Adipocyte (in vitro differentiated cells): ENCODE results near the gene WHRN.

ENCODE experiments used
- DNase-seq: peaks from one replicate; pipeline ENCODE4 v3.0.0-alpha.2; 2015; ENCODE audit warnings: low read depth
- H3K27me3 ChIP-seq: replicated peaks from 2 replicates; pipeline ENCODE4 v1.7.0; 2013; ENCODE audit warnings: mild to moderate bottlenecking, low read length, moderate library complexity; ENCODE audit not compliant: control insufficient read depth, insufficient read depth
- H3K36me3 ChIP-seq: 2 replicates; pipeline ENCODE4 v1.7.0; 2013; ENCODE audit warnings: low read length, mild to moderate bottlenecking, moderate library complexity; ENCODE audit not compliant: control insufficient read depth, insufficient read depth, severe bottlenecking
- H3K4me1 ChIP-seq: 2 replicates; pipeline ENCODE4 v1.7.0; 2013; ENCODE audit warnings: mild to moderate bottlenecking, low read length, moderate library complexity; ENCODE audit not compliant: control insufficient read depth, insufficient read depth
- H3K4me3 ChIP-seq: 2 replicates; pipeline ENCODE4 v1.7.0; 2013; ENCODE audit warnings: mild to moderate bottlenecking, low read length, moderate library complexity
- H3K9ac ChIP-seq: 2 replicates; pipeline ENCODE4 v1.7.0; 2013; ENCODE audit warnings: mild to moderate bottlenecking, low read length, moderate library complexity
- H3K9me3 ChIP-seq: 2 replicates; pipeline ENCODE4 v1.7.0; 2013; ENCODE audit warnings: mild to moderate bottlenecking, low read length, moderate library complexity; ENCODE audit not compliant: control insufficient read depth

The WHRN gene

DNA sequence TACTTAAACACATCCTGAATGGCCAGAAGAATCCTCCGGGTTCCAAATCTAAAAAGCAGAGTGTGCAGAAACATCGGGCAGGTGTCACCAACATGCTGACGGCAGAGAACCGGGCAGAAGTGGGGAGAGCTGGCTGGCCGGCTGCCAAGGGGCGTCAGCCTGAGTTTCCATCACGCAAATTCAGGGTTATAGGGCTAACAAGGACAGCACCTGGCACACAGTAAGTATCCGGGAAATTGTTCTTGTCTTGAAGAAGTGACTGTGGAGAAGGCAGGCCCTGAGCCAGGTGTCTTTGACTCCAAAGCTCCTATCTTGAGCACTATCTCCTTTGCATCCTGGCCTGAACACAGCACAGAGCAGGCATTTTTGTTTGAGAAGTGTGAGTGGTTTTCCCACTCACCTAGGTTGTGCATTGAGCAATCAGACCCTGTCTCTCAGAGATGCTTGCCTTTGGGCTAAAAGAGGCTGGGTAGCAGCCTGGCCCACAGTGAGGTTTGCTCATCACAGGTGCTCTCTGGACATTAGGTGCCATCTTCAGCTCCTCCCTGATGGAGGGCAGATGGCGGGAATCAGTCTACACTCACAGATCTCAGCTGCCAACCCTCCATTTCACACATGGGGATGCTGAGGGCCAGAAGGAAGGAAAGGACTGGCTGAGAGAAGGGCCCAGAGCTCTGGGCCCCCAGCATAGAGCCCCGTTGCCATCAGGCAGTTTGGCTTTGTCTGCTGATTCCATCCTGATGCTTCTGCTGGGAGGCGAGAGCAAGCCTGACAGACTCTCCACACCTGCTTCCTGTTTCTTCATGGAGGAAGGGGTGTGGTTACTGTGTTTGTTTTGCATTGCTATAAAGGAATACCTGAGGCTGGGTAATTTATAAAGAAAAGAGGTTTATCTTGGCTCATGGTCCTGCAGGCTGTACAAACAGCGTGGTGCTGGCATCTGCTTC lies 52.8 kb downstream of the WHRN start:
- no peaks in the 10 kb centered on the region for H3K36me3 ChIP-seq

DNA sequence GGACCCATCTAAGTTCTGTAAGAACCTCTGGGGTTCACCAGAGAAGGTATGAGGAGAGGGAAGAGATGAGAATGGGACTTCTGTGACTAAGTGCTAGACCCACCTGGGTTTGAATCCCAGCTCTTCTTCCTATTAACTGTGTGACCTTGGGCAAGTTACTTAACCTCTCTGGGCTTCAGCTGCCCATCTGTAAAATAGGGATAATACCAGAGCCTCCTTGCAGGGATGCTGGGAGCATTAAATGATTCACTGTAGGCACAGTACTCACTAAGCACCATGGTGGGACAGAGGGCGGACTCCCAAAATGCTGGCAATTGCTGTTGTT lies 53.6 kb downstream of the WHRN start:
- no peak for DNase-seq
- Histone ChIP-seq H3K9me3 (peaks cover 6% of the 10 kb centered on the region), H3K4me1 (peaks cover 2% of the 10 kb centered on the region), H3K9ac (no peak overlapping the region), H3K27me3 (no peaks in the 10 kb centered on the region), H3K36me3 (no peaks in the 10 kb centered on the region), H3K4me3 (no peak overlapping the region)

More for the DNA sequence above, 52.8 kb downstream of the WHRN start:
- Histone ChIP-seq H3K4me3 (no peak overlapping the region), H3K9me3 (peaks cover 6% of the 10 kb centered on the region), H3K27me3 (no peaks in the 10 kb centered on the region), H3K4me1 (no peaks in the 10 kb centered on the region), H3K9ac (no peak overlapping the region)
- DNase-seq = no peak

DNA sequence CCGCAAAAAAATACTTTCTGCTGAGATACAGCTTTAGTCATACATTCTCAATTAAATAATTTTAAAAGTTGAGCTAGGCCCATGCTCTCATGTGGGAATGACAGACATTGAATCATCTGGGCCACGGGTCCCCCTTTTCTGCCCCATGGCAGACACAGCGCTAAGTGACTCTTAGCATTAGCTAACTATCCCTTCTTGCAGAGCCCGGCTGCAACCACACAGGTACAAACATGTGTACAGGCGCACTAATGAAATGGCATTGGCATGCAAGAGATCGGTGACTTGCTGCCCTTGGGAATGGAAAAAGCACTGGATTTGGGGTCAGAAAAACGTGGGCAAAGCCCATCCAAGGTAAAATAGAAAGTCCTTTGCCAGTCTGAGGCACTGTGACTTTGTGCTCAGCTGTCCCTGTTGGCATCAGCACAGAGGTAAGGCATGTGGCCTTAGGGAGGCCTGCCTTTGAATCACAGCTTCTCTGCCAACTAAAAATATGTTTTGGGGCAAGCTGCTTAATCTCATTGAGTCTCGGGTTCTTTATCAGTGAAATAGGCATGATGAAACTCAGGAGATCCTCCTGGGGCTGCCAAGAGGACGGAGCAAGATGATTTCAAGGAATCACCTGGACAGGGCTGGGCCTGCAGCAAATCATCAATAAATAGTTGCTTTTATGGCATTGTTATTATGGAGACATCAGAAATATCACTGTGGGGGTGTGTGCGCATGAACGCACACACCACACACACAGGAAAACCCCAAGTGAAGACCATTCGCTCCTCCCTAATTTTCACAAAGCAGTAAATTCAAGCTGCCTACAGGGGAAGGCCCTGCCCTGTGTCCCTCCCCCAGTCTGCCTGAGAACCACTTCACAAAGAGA lies 54.2 kb downstream of the WHRN start:
- Histone ChIP-seq H3K27me3 (no peaks in the 10 kb centered on the region), H3K4me3 (no peak overlapping the region), H3K9ac (no peak overlapping the region), H3K36me3 (no peaks in the 10 kb centered on the region), H3K4me1 (peaks cover 8% of the 10 kb centered on the region), H3K9me3 (peaks cover 6% of the 10 kb centered on the region)
- DNase-seq = no peak

DNA sequence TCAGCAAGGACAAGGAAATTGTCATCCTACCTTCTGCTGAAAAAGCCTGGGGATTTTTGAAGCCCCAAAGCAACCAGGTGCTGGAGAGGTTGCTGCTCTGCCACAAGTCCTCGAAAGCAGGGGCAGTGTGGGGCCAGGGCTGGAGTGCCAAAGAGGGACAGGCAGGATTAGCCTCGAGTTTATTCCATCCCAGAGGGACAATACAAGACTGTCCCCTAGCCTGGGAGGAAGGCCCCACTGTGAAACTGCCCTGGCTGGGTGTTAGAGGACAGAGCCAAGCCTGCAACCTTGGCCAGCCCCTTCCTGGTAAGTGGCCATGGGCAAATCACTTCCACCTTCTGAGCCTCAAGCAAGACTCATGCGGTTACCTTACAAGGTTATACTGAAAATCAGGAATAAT lies 55.1 kb downstream of the WHRN start:
- no peaks in the 10 kb centered on the region for H3K36me3 ChIP-seq

DNA sequence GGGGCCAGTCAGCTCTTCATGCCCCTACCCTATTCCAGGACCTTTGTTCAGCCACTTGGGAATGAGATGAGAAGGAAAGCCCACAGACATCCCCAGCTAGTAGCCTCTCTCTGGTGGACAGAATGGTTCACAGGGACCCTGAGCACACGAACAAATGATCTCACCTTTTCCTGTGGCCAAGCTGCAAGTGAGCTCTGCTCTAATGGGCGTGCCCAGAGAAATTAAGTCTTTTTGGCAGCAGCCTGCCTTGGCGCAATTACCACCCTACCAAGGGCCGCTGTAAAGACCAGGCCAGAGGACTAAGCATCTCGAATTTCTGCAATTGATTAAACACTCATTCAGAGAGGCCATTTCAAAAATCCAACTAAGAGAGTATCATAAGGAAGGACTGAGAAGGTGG lies 56.0 kb downstream of the WHRN start:
- H3K9me3 ChIP-seq = peaks cover 4% of the 10 kb centered on the region
- no peak for DNase-seq
- H3K4me1 ChIP-seq = peaks cover 17% of the 10 kb centered on the region
- H3K36me3 ChIP-seq = no peaks in the 10 kb centered on the region
- no peaks in the 10 kb centered on the region for H3K27me3 ChIP-seq
- no peak overlapping the region for H3K9ac ChIP-seq
- H3K4me3 ChIP-seq = no peak overlapping the region

More for the DNA sequence above, 55.1 kb downstream of the WHRN start:
- H3K9ac ChIP-seq = no peak overlapping the region
- no peak overlapping the region for H3K4me3 ChIP-seq
- H3K27me3 ChIP-seq = no peaks in the 10 kb centered on the region
- DNase-seq = no peak
- peaks cover 6% of the 10 kb centered on the region for H3K9me3 ChIP-seq
- peaks cover 17% of the 10 kb centered on the region for H3K4me1 ChIP-seq

DNA sequence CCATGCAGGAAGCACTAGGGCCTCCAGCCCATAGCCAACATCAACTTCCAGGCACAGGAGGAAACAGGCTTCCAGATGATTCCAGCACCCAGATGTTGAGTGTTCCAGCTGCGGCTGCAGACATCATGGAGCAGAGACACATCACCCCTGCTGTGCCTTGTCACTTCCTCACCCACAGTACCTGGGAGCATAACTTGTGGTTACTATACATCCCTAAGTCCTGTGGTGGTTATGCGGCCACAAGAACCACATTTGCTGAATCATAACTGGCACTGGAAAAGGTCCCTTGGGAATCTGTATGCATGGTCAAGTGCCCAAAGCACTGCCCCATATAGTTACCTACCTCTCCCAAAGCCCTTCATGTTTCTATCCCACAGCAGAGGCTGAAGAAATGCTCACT lies 56.6 kb downstream of the WHRN start:
- DNase-seq = peak; percentile 2
- Histone ChIP-seq H3K9me3 (no peaks in the 10 kb centered on the region), H3K4me3 (no peak overlapping the region), H3K27me3 (no peaks in the 10 kb centered on the region), H3K4me1 (peaks cover 17% of the 10 kb centered on the region), H3K9ac (no peak overlapping the region), H3K36me3 (no peaks in the 10 kb centered on the region)

DNA sequence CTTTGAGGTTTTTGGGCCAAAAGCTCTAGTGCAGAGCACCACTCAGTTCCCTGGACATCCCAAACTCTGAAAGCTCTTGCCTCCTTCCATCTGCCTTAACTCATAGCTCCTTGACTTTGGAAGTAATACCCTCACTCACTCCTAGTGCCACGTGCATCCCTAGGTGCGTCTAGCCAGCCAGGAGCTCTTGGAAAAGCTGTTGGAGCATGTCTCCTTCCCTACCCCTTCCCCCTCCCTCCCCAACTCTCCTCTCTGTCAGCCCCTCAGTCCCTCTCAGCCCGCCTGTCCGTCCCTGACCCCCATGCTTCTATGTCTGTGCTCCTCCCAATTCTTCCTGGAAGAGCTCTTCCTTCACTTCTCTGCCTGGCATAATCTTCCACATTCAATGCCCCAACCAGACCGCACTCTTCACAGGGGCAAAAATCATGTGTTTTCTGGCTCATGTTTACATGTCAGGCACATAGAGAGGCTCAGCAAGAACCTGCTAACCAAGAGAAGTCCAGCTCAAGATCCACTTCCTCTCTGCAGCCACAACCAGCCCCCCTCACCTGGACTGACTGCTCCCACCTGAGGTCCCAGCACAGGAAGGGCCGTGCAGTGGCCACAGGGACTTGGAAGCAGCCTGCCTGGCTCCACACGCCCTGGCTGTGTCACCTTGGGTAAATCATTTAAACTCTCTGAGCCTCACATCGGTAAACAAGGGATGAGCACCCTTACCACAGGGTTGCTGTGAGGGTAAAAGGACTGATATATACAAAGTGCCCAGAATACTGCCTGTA lies 58.4 kb downstream of the WHRN start:
- Histone ChIP-seq H3K4me1 (peaks cover 24% of the 10 kb centered on the region), H3K9me3 (no peaks in the 10 kb centered on the region), H3K36me3 (no peaks in the 10 kb centered on the region), H3K27me3 (no peaks in the 10 kb centered on the region), H3K4me3 (peak overlapping the region; percentile 15), H3K9ac (peak overlapping the region; percentile 31)
- no peak for DNase-seq

DNA sequence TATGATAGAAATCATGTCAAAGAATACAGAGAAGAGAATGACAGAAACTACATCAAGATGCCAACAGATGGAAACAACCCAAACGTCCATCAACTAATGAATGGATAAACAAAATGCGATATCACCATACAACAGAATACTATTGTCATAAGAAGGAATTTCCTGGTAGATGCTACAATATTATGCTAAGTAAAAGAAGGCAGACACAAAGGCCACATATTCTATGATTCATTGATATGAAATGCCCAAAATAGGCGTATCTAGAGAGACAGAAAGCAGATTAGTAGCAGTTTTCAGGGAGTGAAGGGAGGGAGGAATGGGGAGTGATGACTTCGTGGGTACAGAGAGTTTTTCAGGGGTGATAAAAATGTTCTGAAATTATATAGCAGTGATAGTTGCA lies 59.2 kb downstream of the WHRN start:
- Histone ChIP-seq H3K27me3 (no peaks in the 10 kb centered on the region), H3K9ac (peak overlapping the region; percentile 31), H3K9me3 (no peaks in the 10 kb centered on the region), H3K4me1 (peaks cover 26% of the 10 kb centered on the region), H3K36me3 (no peaks in the 10 kb centered on the region), H3K4me3 (peak overlapping the region; percentile 15)
- DNase-seq = peak; percentile 75

DNA sequence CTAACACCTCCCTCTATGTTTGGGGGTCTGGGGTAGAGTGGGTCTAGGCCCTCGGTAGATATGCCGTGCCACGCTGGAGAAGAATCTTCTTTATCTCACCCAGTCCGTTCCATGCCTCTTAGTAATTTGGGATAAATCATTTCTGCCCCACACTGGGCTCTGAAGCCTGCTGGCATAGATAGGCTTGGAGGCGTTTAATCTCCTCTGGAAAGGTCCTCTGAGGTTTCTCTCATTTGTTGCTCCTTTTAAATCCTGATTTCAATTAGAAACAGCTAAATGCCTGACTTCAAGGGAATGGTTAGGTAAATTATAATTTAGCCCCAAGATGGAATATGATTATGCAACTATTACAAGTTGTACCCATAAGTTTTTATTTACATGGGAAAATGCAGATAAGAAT lies 59.7 kb downstream of the WHRN start:
- Histone ChIP-seq H3K4me3 (peak overlapping the region; percentile 15), H3K36me3 (no peaks in the 10 kb centered on the region), H3K4me1 (peaks cover 26% of the 10 kb centered on the region), H3K9me3 (no peaks in the 10 kb centered on the region), H3K27me3 (no peaks in the 10 kb centered on the region), H3K9ac (no peak overlapping the region)
- DNase-seq = no peak

DNA sequence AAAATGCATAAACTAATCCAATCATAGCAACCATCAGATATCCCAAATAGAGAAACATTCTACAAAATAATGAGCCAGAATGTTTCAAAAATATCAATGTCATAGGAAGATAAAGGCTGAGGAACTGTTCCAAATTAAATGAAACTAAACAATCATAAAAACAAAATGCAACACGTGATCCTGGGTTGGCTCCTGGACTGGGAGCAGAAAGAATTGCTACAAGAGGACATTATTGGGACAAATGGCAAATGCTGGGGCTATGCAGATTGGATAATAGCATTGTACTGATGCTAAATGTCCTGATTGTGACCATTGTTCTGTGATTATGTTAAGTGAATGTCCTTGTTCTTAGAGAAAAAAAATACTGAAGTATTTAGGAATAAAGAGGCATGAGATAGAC lies 63.3 kb downstream of the WHRN start:
- Histone ChIP-seq H3K4me3 (no peak overlapping the region), H3K36me3 (no peaks in the 10 kb centered on the region), H3K9me3 (no peaks in the 10 kb centered on the region), H3K9ac (no peak overlapping the region), H3K27me3 (no peaks in the 10 kb centered on the region), H3K4me1 (peaks cover 26% of the 10 kb centered on the region)
- DNase-seq = no peak
